ENCODE results near the gene FAM168B. TPM values are rescaled to one million over a fixed set of nuclear protein-coding genes. Genes with fewer than 3 reads are reported as not detected.
A peak's percentile ranks its signal among the peaks of the same experiment; 100 is the strongest.

Gene FAM168B
- total and polyA plus RNA-seq, 4 donors, result 31.3 to 86.7 (median 58.1) TPM

- H3K27ac ChIP-seq (ENCODE audit: low read depth in 1 of 2, low read length in 2 of 2), result peak overlapping the region in 1 of 2 donors; percentile 60
- no peaks in the 10 kb centered on the region for H3K4me1 ChIP-seq (ENCODE audit: control insufficient read depth in 1 of 2, insufficient read depth in 2 of 2, low read length in 2 of 2)
- ATAC-seq (ENCODE audit: low FRiP score) (peak; percentile 31), DNase-seq (peak; percentile 68 to 74)
- H3K36me3 ChIP-seq (ENCODE audit: control insufficient read depth in 1 of 2, insufficient read depth in 2 of 2, low read length in 1 of 2), result no peaks in the 10 kb centered on the region
- peak overlapping the region; percentile 91 to 97 for H3K4me3 ChIP-seq (ENCODE audit: low read length in 2 of 2)
- H3K9me3 ChIP-seq (ENCODE audit: control insufficient read depth, low read length), result no peaks in the 10 kb centered on the region
- intact Hi-C loops (cut with DNase I), result loop anchor here in 1 of 2 donors (10.0 kb wide), 1 partner anchor 389 kb away; the partner anchor contains the start of gene MZT2A
- WGBS, 2 donors, result 2 to 4% methylated on average over 19 of the region's 19 CpGs
- no peaks in the 10 kb centered on the region for H3K27me3 ChIP-seq (ENCODE audit: control insufficient read depth in 1 of 2, insufficient read depth in 2 of 2, low read length in 1 of 2)
Measured at GRCh38 chr2:131105950-131106801, 12.9 kb upstream of the FAM168B start.

- peak within 1 kb of the TSS; percentile 80 to 97 for H3K27ac ChIP-seq (ENCODE audit: low read depth in 1 of 2, low read length in 2 of 2)
- no peaks in the 10 kb centered on the region for H3K27me3 ChIP-seq (ENCODE audit: control insufficient read depth in 1 of 2, insufficient read depth in 2 of 2, low read length in 1 of 2)
- ATAC-seq (ENCODE audit: low FRiP score) (peak; percentile 97), DNase-seq (peak; percentile 95 to 98)
- 1% methylated on average over 64 to 66 of the region's 66 CpGs for WGBS, 2 donors
- H3K4me3 ChIP-seq (ENCODE audit: low read length in 2 of 2), result peak within 1 kb of the TSS; percentile 91 to 97
- H3K36me3 ChIP-seq (ENCODE audit: control insufficient read depth in 1 of 2, insufficient read depth in 2 of 2, low read length in 1 of 2), result no peaks in the 10 kb centered on the region
- no peaks in the 10 kb centered on the region for H3K9me3 ChIP-seq (ENCODE audit: control insufficient read depth, low read length)
- intact Hi-C loops (cut with DNase I), result loop anchor here in 1 of 2 donors (10.0 kb wide), 1 partner anchor 389 kb away; the partner anchor contains the start of gene MZT2A
- no peaks in the 10 kb centered on the region for H3K4me1 ChIP-seq (ENCODE audit: control insufficient read depth in 1 of 2, insufficient read depth in 2 of 2, low read length in 2 of 2)
Measured at GRCh38 chr2:131105156-131105949, 12.1 kb upstream of the FAM168B start, which contains the start of gene PLEKHB2. Gene PLEKHB2 (plus strand): TSS chr2:131105336. CDS start chr2:131120942, 15,606 bp downstream.

GRCh38 chr2:131104487-131105155 lies 11.4 kb upstream of the FAM168B start:
- 0% methylated on average over 20 of the region's 20 CpGs for WGBS, 2 donors
- Histone ChIP-seq H3K4me1 (ENCODE audit: control insufficient read depth in 1 of 2, insufficient read depth in 2 of 2, low read length in 2 of 2) (no peaks in the 10 kb centered on the region), H3K4me3 (ENCODE audit: low read length in 2 of 2) (peak overlapping the region; percentile 91 to 97), H3K27me3 (ENCODE audit: control insufficient read depth in 1 of 2, insufficient read depth in 2 of 2, low read length in 1 of 2) (no peaks in the 10 kb centered on the region), H3K27ac (ENCODE audit: low read depth in 1 of 2, low read length in 2 of 2) (peak overlapping the region; percentile 80 to 97), H3K36me3 (ENCODE audit: control insufficient read depth in 1 of 2, insufficient read depth in 2 of 2, low read length in 1 of 2) (no peaks in the 10 kb centered on the region), H3K9me3 (ENCODE audit: control insufficient read depth, low read length) (no peaks in the 10 kb centered on the region)
- DNase-seq (peak in 1 of 2 donors; percentile 54), ATAC-seq (ENCODE audit: low FRiP score) (peak; percentile 87)
- intact Hi-C loops (cut with DNase I), result loop anchor here in 1 of 2 donors (10.0 kb wide), 1 partner anchor 390 kb away; the partner anchor contains the start of gene MZT2A

- H3K9me3 ChIP-seq (ENCODE audit: control insufficient read depth, low read length), result no peaks in the 10 kb centered on the region
- H3K36me3 ChIP-seq (ENCODE audit: control insufficient read depth in 1 of 2, insufficient read depth in 2 of 2, low read length in 1 of 2), result no peaks in the 10 kb centered on the region
- H3K4me3 ChIP-seq (ENCODE audit: low read length in 2 of 2), result no peak overlapping the region
- H3K27ac ChIP-seq (ENCODE audit: low read depth in 1 of 2, low read length in 2 of 2), result no peak overlapping the region
- intact Hi-C loops (cut with DNase I), result loop anchor here in 1 of 2 donors (10.0 kb wide), 1 partner anchor 392 kb away; the partner anchor contains the start of gene MZT2A
- WGBS, 2 donors, result 89 to 90% methylated on average over 2 of the region's 2 CpGs
- ATAC-seq (ENCODE audit: low FRiP score) (no peak), DNase-seq (no peak)
- H3K27me3 ChIP-seq (ENCODE audit: control insufficient read depth in 1 of 2, insufficient read depth in 2 of 2, low read length in 1 of 2), result no peaks in the 10 kb centered on the region
- no peaks in the 10 kb centered on the region for H3K4me1 ChIP-seq (ENCODE audit: control insufficient read depth in 1 of 2, insufficient read depth in 2 of 2, low read length in 2 of 2)
Measured at GRCh38 chr2:131103165-131103564, 9.9 kb upstream of the FAM168B start.

- H3K27me3 ChIP-seq (ENCODE audit: control insufficient read depth in 1 of 2, insufficient read depth in 2 of 2, low read length in 1 of 2), result no peaks in the 10 kb centered on the region
- H3K9me3 ChIP-seq (ENCODE audit: control insufficient read depth, low read length), result no peaks in the 10 kb centered on the region
- H3K27ac ChIP-seq (ENCODE audit: low read depth in 1 of 2, low read length in 2 of 2), result no peak overlapping the region
- DNase-seq (no peak), ATAC-seq (ENCODE audit: low FRiP score) (no peak)
- no peaks in the 10 kb centered on the region for H3K36me3 ChIP-seq (ENCODE audit: control insufficient read depth in 1 of 2, insufficient read depth in 2 of 2, low read length in 1 of 2)
- intact Hi-C loops (cut with DNase I), result loop anchor here in 1 of 2 donors (5.0 kb wide), 1 partner anchor 297 kb away; no protein-coding TSS in a partner anchor
- H3K4me3 ChIP-seq (ENCODE audit: low read length in 2 of 2), result no peak overlapping the region
- no peaks in the 10 kb centered on the region for H3K4me1 ChIP-seq (ENCODE audit: control insufficient read depth in 1 of 2, insufficient read depth in 2 of 2, low read length in 2 of 2)
- WGBS, 2 donors, result 74 to 76% methylated on average over 22 of the region's 22 CpGs
Measured at GRCh38 chr2:131094463-131095281, 1.4 kb upstream of the FAM168B start.

GRCh38 chr2:131093696-131094462 lies 619 bp upstream of the FAM168B start:
- Histone ChIP-seq H3K36me3 (ENCODE audit: control insufficient read depth in 1 of 2, insufficient read depth in 2 of 2, low read length in 1 of 2) (no peaks in the 10 kb centered on the region), H3K27ac (ENCODE audit: low read depth in 1 of 2, low read length in 2 of 2) (peak overlapping the region; percentile 20 to 95), H3K4me3 (ENCODE audit: low read length in 2 of 2) (peak overlapping the region; percentile 79 to 95), H3K9me3 (ENCODE audit: control insufficient read depth, low read length) (no peaks in the 10 kb centered on the region), H3K27me3 (ENCODE audit: control insufficient read depth in 1 of 2, insufficient read depth in 2 of 2, low read length in 1 of 2) (no peaks in the 10 kb centered on the region), H3K4me1 (ENCODE audit: control insufficient read depth in 1 of 2, insufficient read depth in 2 of 2, low read length in 2 of 2) (no peaks in the 10 kb centered on the region)
- 9 to 12% methylated on average over 37 of the region's 37 CpGs for WGBS, 2 donors
- intact Hi-C loops (cut with DNase I), result loop anchor here in 1 of 2 donors (5.0 kb wide), 1 partner anchor 297 kb away; no protein-coding TSS in a partner anchor
- ATAC-seq (ENCODE audit: low FRiP score) (peak; percentile 92), DNase-seq (peak in 1 of 2 donors; percentile 92)

GRCh38 chr2:131092458-131093005 lies 728 bp downstream of the FAM168B start:
- Histone ChIP-seq H3K4me3 (ENCODE audit: low read length in 2 of 2) (peak overlapping the region; percentile 95 to 99), H3K9me3 (ENCODE audit: control insufficient read depth, low read length) (no peaks in the 10 kb centered on the region), H3K4me1 (ENCODE audit: control insufficient read depth in 1 of 2, insufficient read depth in 2 of 2, low read length in 2 of 2) (no peaks in the 10 kb centered on the region), H3K27ac (ENCODE audit: low read depth in 1 of 2, low read length in 2 of 2) (peak overlapping the region; percentile 95 to 100), H3K27me3 (ENCODE audit: control insufficient read depth in 1 of 2, insufficient read depth in 2 of 2, low read length in 1 of 2) (no peaks in the 10 kb centered on the region), H3K36me3 (ENCODE audit: control insufficient read depth in 1 of 2, insufficient read depth in 2 of 2, low read length in 1 of 2) (peaks cover 0 to 2% of the 10 kb centered on the region in 2 donors)
- DNase-seq (no peak), ATAC-seq (ENCODE audit: low FRiP score) (no peak)
- intact Hi-C loops (cut with DNase I), result loop anchor here in 1 of 2 donors (5.0 kb wide), 1 partner anchor 295 kb away; no protein-coding TSS in a partner anchor
- WGBS, 2 donors, result 1% methylated on average over 26 of the region's 26 CpGs

All from aorta (tissue), 5 donors.